Parathyroid adenoma (tissue), 2 donors: ENCODE results near the gene SPINK13.

Experiments used
- H2AFZ ChIP-seq: fragments of 300-600 bp; sonication (generic); one replicate; pipeline ENCODE4 v1.7.0; 2017; ENCODE audit warnings: antibody characterized with exemption, mild to moderate bottlenecking
- H3K27ac ChIP-seq: fragments of 300-600 bp; sonication (generic); one replicate; pipeline ENCODE4 v1.7.0; 2017
- H3K27me3 ChIP-seq: fragments of 300-600 bp; sonication (generic); one replicate; pipeline ENCODE4 v1.7.0; 2017; ENCODE audit warnings: low read length; ENCODE audit not compliant: control insufficient read depth, insufficient read depth
- H3K36me3 ChIP-seq: fragments of 300-600 bp; sonication (generic); one replicate; pipeline ENCODE4 v1.7.0; 2017; ENCODE audit warnings: low read length; ENCODE audit not compliant: control insufficient read depth, insufficient read depth
- H3K4me1 ChIP-seq: fragments of 300-600 bp; sonication (generic); one replicate; pipeline ENCODE4 v1.7.0; 2017; ENCODE audit warnings: control low read depth
- H3K4me2 ChIP-seq: fragments of 300-600 bp; sonication (generic); one replicate; pipeline ENCODE4 v1.7.0; 2017; ENCODE audit warnings: low read length
- H3K4me3 ChIP-seq: fragments of 300-600 bp; sonication (generic); one replicate; pipeline ENCODE4 v1.7.0; 2017; ENCODE audit warnings: low read depth, low read length
- H3K79me2 ChIP-seq: fragments of 300-600 bp; sonication (generic); one replicate; pipeline ENCODE4 v1.7.0; 2017; ENCODE audit warnings: control low read depth
- H3K9ac ChIP-seq: fragments of 300-600 bp; sonication (generic); one replicate; pipeline ENCODE4 v1.7.0; 2017; ENCODE audit warnings: mild to moderate bottlenecking
- H3K9me3 ChIP-seq: fragments of 300-600 bp; sonication (generic); one replicate; pipeline ENCODE4 v1.7.0; 2017; ENCODE audit warnings: low read length; ENCODE audit not compliant: control insufficient read depth
- CTCF ChIP-seq: fragments of 300-600 bp; sonication (generic); IDR thresholded peaks from one replicate; pipeline ENCODE4 v1.7.0; 2017; ENCODE audit warnings: antibody characterized with exemption, mild to moderate bottlenecking
- donor health status: primary hyperparathyroidism.

SPINK13 gene

DNA sequence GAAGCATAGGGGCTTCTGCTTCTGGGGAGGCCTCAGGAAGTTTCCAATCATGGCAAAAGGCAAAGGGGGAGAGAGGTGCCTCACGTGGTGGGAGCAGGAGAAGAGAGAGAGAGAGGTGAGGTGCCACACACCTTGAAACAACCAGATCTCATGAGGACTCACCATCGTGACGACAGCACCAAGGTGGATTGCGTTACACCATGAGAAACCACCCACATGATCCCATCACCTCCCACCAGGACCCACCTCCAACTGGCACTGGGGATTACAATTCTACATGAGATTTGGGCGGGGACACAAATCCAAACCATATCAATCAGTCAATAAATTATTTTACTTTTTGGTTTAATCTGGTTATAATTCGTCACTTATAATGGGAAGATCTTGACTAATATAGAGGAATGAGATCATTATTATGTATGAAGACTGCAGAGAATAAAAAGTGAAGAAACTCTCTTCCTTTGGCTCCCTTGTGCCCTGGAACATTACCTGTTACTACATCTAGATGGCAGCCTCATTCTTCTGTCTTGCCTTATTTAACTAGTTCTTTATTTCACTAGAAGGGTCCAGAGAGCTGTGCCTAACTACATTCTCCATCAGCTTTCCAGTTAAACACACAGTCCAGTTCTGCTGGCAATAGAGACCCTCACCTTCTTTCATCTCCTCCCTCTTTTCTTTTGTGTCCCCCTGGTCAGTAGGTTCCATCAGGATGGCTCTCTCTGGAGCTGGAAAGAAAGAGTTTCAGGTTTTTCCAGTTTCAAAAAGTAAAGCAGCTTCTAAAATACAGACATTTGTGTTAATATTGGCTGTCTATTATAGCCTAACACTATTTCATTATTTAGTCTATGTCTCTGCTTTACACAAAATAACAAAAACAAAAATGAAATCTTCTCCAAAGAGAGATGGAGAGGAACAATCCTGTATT lies 21.9 kb downstream of the SPINK13 start:
- Histone ChIP-seq H3K27me3 (no peaks in the 10 kb centered on the region), H3K9ac (no peak overlapping the region), H3K4me2 (no peak overlapping the region), H3K27ac (no peak overlapping the region), H3K4me1 (no peaks in the 10 kb centered on the region), H3K79me2 (no peaks in the 10 kb centered on the region), H3K36me3 (peaks cover 2% of the 10 kb centered on the region), H3K9me3 (no peaks in the 10 kb centered on the region), H2AFZ (no peak overlapping the region), H3K4me3 (no peak overlapping the region)
- TF ChIP-seq CTCF: no peak

- H3K36me3 ChIP-seq: no peaks in the 10 kb centered on the region
- H2AFZ ChIP-seq: no peak overlapping the region
- H3K27me3 ChIP-seq: no peaks in the 10 kb centered on the region
- H3K79me2 ChIP-seq: no peaks in the 10 kb centered on the region
- no peak overlapping the region for H3K27ac ChIP-seq
- no peaks in the 10 kb centered on the region for H3K9me3 ChIP-seq
- no peak overlapping the region for H3K9ac ChIP-seq
- no peak overlapping the region for H3K4me2 ChIP-seq
- H3K4me3 ChIP-seq: no peak overlapping the region
- no peak for TF ChIP-seq CTCF
- no peaks in the 10 kb centered on the region for H3K4me1 ChIP-seq
Measured at GRCh38 chr5:148297731-148298130, 29.1 kb downstream of the SPINK13 start.

DNA sequence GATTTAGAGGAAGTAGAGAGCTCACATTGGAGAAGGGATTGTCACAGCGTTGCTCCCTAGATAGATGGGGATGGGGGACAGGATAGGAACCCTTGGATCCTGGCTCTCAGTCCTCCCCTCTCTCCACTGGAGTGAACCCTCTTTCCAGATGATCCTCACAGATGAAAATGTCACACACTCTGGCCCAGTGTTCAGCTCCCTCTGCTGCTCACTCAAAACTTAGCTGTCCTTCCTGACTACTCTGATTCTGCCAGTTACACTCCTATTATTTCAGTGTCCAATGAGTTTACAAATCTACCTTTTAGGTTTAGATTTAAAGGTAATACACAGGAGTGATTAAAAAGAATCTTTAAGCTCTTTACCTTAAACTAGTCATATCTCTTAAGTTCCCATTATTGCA lies 37.9 kb downstream of the SPINK13 start:
- Histone ChIP-seq H3K9ac (no peak overlapping the region), H3K4me3 (no peak overlapping the region), H2AFZ (no peak overlapping the region), H3K9me3 (no peaks in the 10 kb centered on the region), H3K27ac (no peak overlapping the region), H3K27me3 (no peaks in the 10 kb centered on the region), H3K36me3 (no peaks in the 10 kb centered on the region), H3K4me1 (no peaks in the 10 kb centered on the region), H3K4me2 (no peak overlapping the region), H3K79me2 (no peaks in the 10 kb centered on the region)
- TF ChIP-seq CTCF: no peak

- TF ChIP-seq CTCF: no peak
- H3K27me3 ChIP-seq: no peaks in the 10 kb centered on the region
- H3K27ac ChIP-seq: no peak overlapping the region
- H3K9me3 ChIP-seq: no peaks in the 10 kb centered on the region
- no peak overlapping the region for H3K9ac ChIP-seq
- no peak overlapping the region for H3K4me3 ChIP-seq
- no peak overlapping the region for H2AFZ ChIP-seq
- H3K79me2 ChIP-seq: no peaks in the 10 kb centered on the region
- no peak overlapping the region for H3K4me2 ChIP-seq
- H3K4me1 ChIP-seq: no peaks in the 10 kb centered on the region
- no peaks in the 10 kb centered on the region for H3K36me3 ChIP-seq
Measured at GRCh38 chr5:148309019-148309418, 40.4 kb downstream of the SPINK13 start.

DNA sequence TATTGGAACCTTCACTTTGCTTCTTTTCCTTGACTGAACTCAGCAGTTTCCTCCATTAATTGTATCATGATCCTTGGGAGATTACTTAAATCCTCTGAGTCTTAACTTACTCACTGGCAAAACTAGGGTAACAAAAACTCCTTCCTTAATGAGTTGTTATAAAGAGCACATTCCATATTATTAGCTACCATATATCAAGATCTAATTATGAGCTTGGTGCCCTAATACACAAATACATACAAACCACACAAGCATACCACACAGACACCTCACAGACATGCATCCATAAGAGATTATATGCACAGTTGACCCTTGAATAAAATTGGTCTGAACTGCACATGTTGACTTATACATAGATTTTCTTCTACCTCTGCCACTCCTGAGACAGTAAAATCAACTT lies 41.2 kb downstream of the SPINK13 start:
- no peak for TF ChIP-seq CTCF
- no peaks in the 10 kb centered on the region for H3K27me3 ChIP-seq
- no peaks in the 10 kb centered on the region for H3K79me2 ChIP-seq
- no peaks in the 10 kb centered on the region for H3K9me3 ChIP-seq
- no peaks in the 10 kb centered on the region for H3K4me1 ChIP-seq
- no peaks in the 10 kb centered on the region for H3K36me3 ChIP-seq
- H3K9ac ChIP-seq: no peak overlapping the region
- H3K27ac ChIP-seq: no peak overlapping the region
- H3K4me3 ChIP-seq: no peak overlapping the region
- H3K4me2 ChIP-seq: no peak overlapping the region
- H2AFZ ChIP-seq: no peak overlapping the region
